CD4-positive, alpha-beta T cell (primary cell): ENCODE results near the gene TRPV2. TPM values are rescaled to one million over a fixed set of nuclear protein-coding genes. Genes with fewer than 3 reads are reported as not detected.
A peak's percentile ranks its signal among the peaks of the same experiment; 100 is the strongest.

Experiments
- ATAC-seq: fragments of 200-7000 bp; cut with Tn5 transposase; one replicate; pipeline ENCODE4 v1.10.0; 2022; ENCODE audit warnings: mild to moderate bottlenecking; ENCODE audit not compliant: poor library complexity
- CTCF ChIA-PET: fragments of 350-600 bp; sonication (Branson Sonifier 250); formaldehyde crosslinking; loops from one replicate; lab custom pipeline; 2021; ENCODE audit warnings: antibody characterized with exemption, inconsistent platforms; lab: Charles Lee
- POLR2A ChIA-PET: fragments of 350-600 bp; sonication (Branson Sonifier 250); formaldehyde crosslinking; loops from one replicate; lab custom pipeline; 2021; ENCODE audit warnings: antibody characterized with exemption, inconsistent platforms; lab: Charles Lee
- DNase-seq, 14 experiments: peaks; one replicate each; pipeline ENCODE4 v3.0.0-alpha.2; 2013 to 2020; ENCODE audit warnings: mixed read lengths in 2 of 14
- H3K27ac ChIP-seq, 2 donors: one replicate each; pipeline versions ENCODE4 v1.5.1 to v1.7.0; 2013; ENCODE audit warnings: low read length in 2 of 2, low read depth in 1 of 2, mild to moderate bottlenecking in 1 of 2
- H3K27me3 ChIP-seq, 2 experiments: 1 replicate in 1 of 2; 2 replicates in 1 of 2; pipeline versions ENCODE4 v1.6.1 to v1.7.0; 2013; ENCODE audit warnings: low read length in 2 of 2, control low read depth in 1 of 2, mild to moderate bottlenecking in 1 of 2, moderate library complexity in 1 of 2; ENCODE audit not compliant: insufficient read depth in 2 of 2, control insufficient read depth in 1 of 2
- H3K36me3 ChIP-seq: one replicate; pipeline ENCODE4 v1.6.1; 2013; ENCODE audit warnings: low read length, control low read depth; ENCODE audit not compliant: insufficient read depth
- H3K4me1 ChIP-seq: one replicate; pipeline ENCODE4 v1.6.1; 2013; ENCODE audit warnings: low read length, control low read depth; ENCODE audit not compliant: insufficient read depth
- H3K4me3 ChIP-seq: one replicate; pipeline ENCODE4 v1.5.1; 2013; ENCODE audit warnings: mild to moderate bottlenecking, low read length, moderate library complexity
- H3K9me3 ChIP-seq, 2 experiments: 1 replicate in 1 of 2; 2 replicates in 1 of 2; pipeline versions ENCODE4 v1.6.1 to v1.7.0; 2013; ENCODE audit warnings: low read length in 2 of 2, mild to moderate bottlenecking in 2 of 2, control low read depth in 1 of 2, moderate library complexity in 1 of 2; ENCODE audit not compliant: control insufficient read depth in 1 of 2, insufficient read depth in 1 of 2
- H3K27ac Mint-ChIP-seq: one replicate; pipeline ENCODE4 v1.8.0; 2020; ENCODE audit warnings: mixed read lengths
- H3K27me3 Mint-ChIP-seq: one replicate; pipeline ENCODE4 v1.8.0; 2021; ENCODE audit warnings: mixed read lengths
- H3K36me3 Mint-ChIP-seq: one replicate; pipeline ENCODE4 v1.8.0; 2021; ENCODE audit warnings: low read depth, mixed read lengths
- H3K4me1 Mint-ChIP-seq: one replicate; pipeline ENCODE4 v1.8.0; 2021; ENCODE audit warnings: low read depth, mixed read lengths
- H3K4me3 Mint-ChIP-seq: one replicate; pipeline ENCODE4 v1.8.0; 2020; ENCODE audit warnings: mild to moderate bottlenecking, mixed read lengths
- H3K9me3 Mint-ChIP-seq: one replicate; pipeline ENCODE4 v1.8.0; 2020; ENCODE audit warnings: mixed read lengths
- CTCF ChIP-seq: fragments of 200-600 bp; IDR thresholded peaks from one replicate; pipeline ENCODE4 v1.8.0; 2022; ENCODE audit warnings: antibody characterized with exemption, mild to moderate bottlenecking
- intact Hi-C, 2 experiments: fragments of 100-400 bp; cut with DNase I in 1 of 2; cut with micrococcal nuclease in 1 of 2; formaldehyde crosslinking; loops; one replicate each; pipeline versions ENCODE4 v1.15.1 to v1.9.0; 2023 to 2025; cut with DNase I, micrococcal nuclease
- total RNA-seq, 174 experiments: library from RNA in 2 of 174; stranded (reverse) in 2 of 174; gene quantifications; one replicate each; pipeline ENCODE4 v1.2.3 and lab custom pipeline; 2021 to 2026

Gene TRPV2
- total RNA-seq, 2 experiments from 2014 or later: 42.8 to 45.2 TPM

GRCh38 chr17:16407911-16408588 lies 7.3 kb upstream of the TRPV2 start:
- no peak for TF ChIP-seq CTCF
- DNase-seq (peak in 1 of 14 experiments; percentile 36), ATAC-seq (no peak)
- Histone ChIP-seq H3K4me3 (no peak overlapping the region), H3K4me1 (peaks cover 11% of the 10 kb centered on the region), H3K27ac (no peak overlapping the region), H3K27me3 (peaks cover 0 to 5% of the 10 kb centered on the region in 2 experiments), H3K36me3 (no peaks in the 10 kb centered on the region), H3K9me3 (peaks cover 0 to 5% of the 10 kb centered on the region in 2 experiments)
- ChIA-PET POLR2A (interaction anchor here (0.9 to 2.5 kb wide), 3 partner anchors 7 to 31 kb away, joined by 3 to 8 read pairs (median 4); partner anchors contain the start of gene TRPV2), CTCF (no interaction called here)
- Mint-ChIP-seq H3K4me1 (no peaks in the 10 kb centered on the region), H3K27ac (no peak overlapping the region), H3K4me3 (peak overlapping the region; percentile 11), H3K27me3 (peaks cover 11% of the 10 kb centered on the region), H3K9me3 (no peaks in the 10 kb centered on the region), H3K36me3 (no peaks in the 10 kb centered on the region)
- intact Hi-C loops: no loop called here

GRCh38 chr17:16417399-16417798 lies 2.0 kb downstream of the TRPV2 start:
- peak overlapping the region in 1 of 2 donors; percentile 90 for H3K27ac ChIP-seq
- no peak for TF ChIP-seq CTCF
- H3K27ac Mint-ChIP-seq: peak overlapping the region; percentile 100
- no peaks in the 10 kb centered on the region for H3K9me3 Mint-ChIP-seq
- H3K9me3 ChIP-seq: no peaks in the 10 kb centered on the region
- POLR2A ChIA-PET: interaction anchor here (0.6 to 3.3 kb wide), 4 partner anchors 12 to 132 kb away, joined by 3 to 56 read pairs (median 27); partner anchors contain the start of gene UBB
- DNase-seq: no peak
- CTCF ChIA-PET: interaction anchor here (5.3 kb wide), 1 partner anchor 53 kb away, joined by 26 read pairs; no protein-coding TSS in a partner anchor
- H3K27me3 Mint-ChIP-seq: no peaks in the 10 kb centered on the region
- H3K4me3 ChIP-seq: no peak overlapping the region
- intact Hi-C loops: loop anchor here in 1 of 2 experiments (10.0 kb wide), 1 partner anchor 53 kb away; no protein-coding TSS in a partner anchor
- no peak for ATAC-seq
- H3K4me1 Mint-ChIP-seq: peaks cover 55% of the 10 kb centered on the region
- peaks cover 61% of the 10 kb centered on the region for H3K36me3 Mint-ChIP-seq
- H3K4me1 ChIP-seq: peaks cover 58% of the 10 kb centered on the region
- no peaks in the 10 kb centered on the region for H3K27me3 ChIP-seq
- peak overlapping the region; percentile 95 for H3K4me3 Mint-ChIP-seq
- H3K36me3 ChIP-seq: peaks cover 47% of the 10 kb centered on the region

GRCh38 chr17:16417896-16418684 lies 2.7 kb downstream of the TRPV2 start:
- intact Hi-C loops: loop anchor here in 1 of 2 experiments (2.0 to 10.0 kb wide), 2 partner anchors 19 to 53 kb away; no protein-coding TSS in a partner anchor
- CTCF ChIA-PET: interaction anchor here (1.1 to 5.3 kb wide), 2 partner anchors 54 kb away, joined by 4 to 26 read pairs; no protein-coding TSS in a partner anchor
- H3K4me1 Mint-ChIP-seq: peaks cover 55% of the 10 kb centered on the region
- Histone ChIP-seq H3K4me3 (no peak overlapping the region), H3K27me3 (no peaks in the 10 kb centered on the region), H3K36me3 (peaks cover 54% of the 10 kb centered on the region), H3K9me3 (no peaks in the 10 kb centered on the region), H3K4me1 (peaks cover 60% of the 10 kb centered on the region), H3K27ac (peak overlapping the region in 1 of 2 donors; percentile 18)
- TF ChIP-seq CTCF: no peak
- DNase-seq (no peak), ATAC-seq (no peak)
- peak overlapping the region; percentile 85 for H3K27ac Mint-ChIP-seq
- H3K27me3 Mint-ChIP-seq: no peaks in the 10 kb centered on the region
- H3K36me3 Mint-ChIP-seq: peaks cover 68% of the 10 kb centered on the region
- no peaks in the 10 kb centered on the region for H3K9me3 Mint-ChIP-seq
- H3K4me3 Mint-ChIP-seq: peak overlapping the region; percentile 58
- POLR2A ChIA-PET: interaction anchor here (1.5 kb wide), 1 partner anchor 11 kb away, joined by 5 read pairs; no protein-coding TSS in a partner anchor
